Globus pallidus (tissue), 1 donor: ENCODE results near the gene LIME1.

Source experiments
- DNase-seq: peaks from one replicate; pipeline ENCODE4 v3.0.0-alpha.2; 2015; ENCODE audit warnings: low spot score

LIME1 gene

GRCh38 chr20:63735859-63736718 is at the start of gene LIME1:
TSS of gene LIME1 (plus strand) at chr20:63736664. CDS start at chr20:63737550, 886 bp downstream.
- no peak for DNase-seq

- no peak for DNase-seq
These were observed 48.9 kb upstream of the LIME1 start for GRCh38 chr20:63687419-63688178.

GRCh38 chr20:63688228-63689045 is 48.0 kb upstream of the LIME1 start:
- no peak for DNase-seq

- no peak for DNase-seq
These were observed 47.1 kb upstream of the LIME1 start for GRCh38 chr20:63689046-63690002.

- no peak for DNase-seq
These were observed 46.2 kb upstream of the LIME1 start for GRCh38 chr20:63690003-63690897.

GRCh38 chr20:63690898-63691710 is 45.4 kb upstream of the LIME1 start:
- DNase-seq = no peak

- no peak for DNase-seq
These were observed 44.6 kb upstream of the LIME1 start for GRCh38 chr20:63691711-63692435.

GRCh38 chr20:63692436-63693082 is 43.9 kb upstream of the LIME1 start:
- no peak for DNase-seq

- no peak for DNase-seq
These were observed 43.3 kb upstream of the LIME1 start for GRCh38 chr20:63693083-63693732.

- no peak for DNase-seq
These were observed 42.5 kb upstream of the LIME1 start for GRCh38 chr20:63693733-63694583.

GRCh38 chr20:63694584-63695423 is 41.7 kb upstream of the LIME1 start:
- DNase-seq = no peak

- no peak for DNase-seq
These were observed 40.8 kb upstream of the LIME1 start for GRCh38 chr20:63695424-63696305.

GRCh38 chr20:63696306-63696627 is 40.2 kb upstream of the LIME1 start:
- DNase-seq = no peak

- DNase-seq = no peak
These were observed 39.7 kb upstream of the LIME1 start, which contains the start of gene TNFRSF6B for GRCh38 chr20:63696628-63697356. TSS of gene TNFRSF6B (plus strand) at chr20:63696652. CDS start at chr20:63696768, 116 bp downstream.
